GM19035 (cell line): ENCODE measurements around the gene TRMT5.

Source experiments
- ATAC-seq: cut with Tn5 transposase; IDR thresholded peaks from one replicate; pipeline ENCODE4 v1.9.1; 2021; ENCODE audit not compliant: unreplicated experiment

TRMT5 gene, protein sequence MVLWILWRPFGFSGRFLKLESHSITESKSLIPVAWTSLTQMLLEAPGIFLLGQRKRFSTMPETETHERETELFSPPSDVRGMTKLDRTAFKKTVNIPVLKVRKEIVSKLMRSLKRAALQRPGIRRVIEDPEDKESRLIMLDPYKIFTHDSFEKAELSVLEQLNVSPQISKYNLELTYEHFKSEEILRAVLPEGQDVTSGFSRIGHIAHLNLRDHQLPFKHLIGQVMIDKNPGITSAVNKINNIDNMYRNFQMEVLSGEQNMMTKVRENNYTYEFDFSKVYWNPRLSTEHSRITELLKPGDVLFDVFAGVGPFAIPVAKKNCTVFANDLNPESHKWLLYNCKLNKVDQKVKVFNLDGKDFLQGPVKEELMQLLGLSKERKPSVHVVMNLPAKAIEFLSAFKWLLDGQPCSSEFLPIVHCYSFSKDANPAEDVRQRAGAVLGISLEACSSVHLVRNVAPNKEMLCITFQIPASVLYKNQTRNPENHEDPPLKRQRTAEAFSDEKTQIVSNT

DNA sequence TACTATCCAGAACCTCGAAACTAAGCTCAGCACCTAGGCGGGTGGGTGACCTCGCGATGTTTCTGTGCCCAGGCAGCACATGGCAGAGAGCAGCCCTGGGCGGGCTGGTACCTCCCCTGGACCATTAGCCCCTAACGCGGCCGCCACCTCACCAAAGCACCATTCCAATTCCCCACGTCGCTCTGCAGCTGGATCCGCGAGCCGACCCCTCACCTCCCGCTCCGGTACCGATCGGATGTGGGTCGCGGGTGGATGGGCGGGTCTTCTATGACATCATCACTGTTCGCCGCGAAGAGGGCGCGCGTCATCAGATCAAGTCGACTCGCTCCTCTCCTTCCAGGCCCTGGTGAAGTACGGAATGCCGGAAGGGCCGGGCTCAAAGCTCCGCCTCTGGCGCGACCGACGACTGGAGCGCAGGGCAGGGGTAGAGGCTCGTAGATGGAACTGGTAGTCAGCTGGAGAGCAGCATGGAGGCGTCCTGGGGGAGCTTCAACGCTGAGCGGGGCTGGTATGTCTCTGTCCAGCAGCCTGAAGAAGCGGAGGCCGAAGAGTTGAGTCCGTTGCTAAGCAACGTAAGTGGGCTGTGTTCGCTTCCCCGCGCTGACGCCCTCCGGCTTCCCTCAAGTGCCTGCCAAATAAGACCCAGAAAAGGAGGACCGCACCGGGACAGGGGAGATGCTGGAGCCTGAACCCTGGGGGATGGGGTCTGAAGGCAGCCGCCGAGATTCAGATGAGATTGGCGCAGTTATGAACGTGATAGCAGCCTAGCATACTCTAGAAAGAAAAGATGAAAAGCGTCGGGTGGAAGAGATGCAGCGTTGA is at the start of gene TRMT5, which contains the start of gene SLC38A6:
TSS of gene TRMT5 (minus strand) at position 269 of the 822 bp plus-strand sequence. CDS start at position 163, 106 bp downstream.
TSS of gene SLC38A6 (plus strand) at position 435 of the 822 bp plus-strand sequence. CDS start at position 468, 33 bp downstream.
- peak; percentile 89 for ATAC-seq

GRCh38 chr14:61026526-61026925 is 45.6 kb upstream of the TRMT5 start:
- no peak for ATAC-seq

DNA sequence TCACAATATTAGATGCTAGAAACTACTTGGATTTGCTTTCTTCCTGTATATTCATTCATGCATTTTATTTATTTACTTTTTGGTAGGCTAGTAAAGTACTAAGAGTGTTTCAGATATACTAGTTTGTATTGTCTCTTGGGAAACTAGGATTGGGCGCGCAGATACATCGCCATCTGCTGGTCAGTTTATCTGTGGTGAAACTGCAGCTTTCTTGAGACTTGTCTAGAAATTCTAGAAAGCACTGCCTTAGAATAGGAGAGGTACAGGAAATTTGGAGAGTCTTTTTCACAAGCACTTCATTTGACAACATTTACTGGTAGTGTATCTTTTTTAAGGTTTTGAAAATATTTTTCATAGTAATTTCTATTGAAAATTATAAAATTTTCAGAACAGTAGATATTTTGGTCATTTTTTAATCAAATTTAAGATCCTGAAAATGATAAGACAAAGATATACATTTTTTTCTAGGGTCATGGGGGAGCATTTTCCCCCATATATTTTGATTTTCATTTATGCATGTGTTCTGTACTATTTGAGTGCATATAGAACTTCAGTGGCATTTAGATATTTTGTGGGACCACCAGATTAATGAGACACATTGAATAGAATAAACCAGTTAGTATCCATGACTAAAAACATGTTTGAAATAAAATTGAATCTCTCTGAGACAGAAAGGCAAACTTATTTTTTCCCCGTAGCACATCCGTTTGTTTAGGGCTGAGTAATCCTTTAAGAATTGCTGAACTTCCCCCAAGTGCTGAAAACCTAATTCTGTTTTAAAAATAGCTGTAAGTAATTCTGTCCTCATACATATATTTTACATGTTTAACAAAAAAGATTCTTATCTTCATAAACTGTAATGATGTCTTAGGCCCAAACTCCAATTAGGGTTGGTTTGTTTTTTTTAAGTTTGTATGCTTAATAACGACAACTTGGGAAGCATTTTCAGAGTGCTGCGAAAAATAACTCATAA is 44.7 kb upstream of the TRMT5 start:
- peak; percentile 72 for ATAC-seq

DNA sequence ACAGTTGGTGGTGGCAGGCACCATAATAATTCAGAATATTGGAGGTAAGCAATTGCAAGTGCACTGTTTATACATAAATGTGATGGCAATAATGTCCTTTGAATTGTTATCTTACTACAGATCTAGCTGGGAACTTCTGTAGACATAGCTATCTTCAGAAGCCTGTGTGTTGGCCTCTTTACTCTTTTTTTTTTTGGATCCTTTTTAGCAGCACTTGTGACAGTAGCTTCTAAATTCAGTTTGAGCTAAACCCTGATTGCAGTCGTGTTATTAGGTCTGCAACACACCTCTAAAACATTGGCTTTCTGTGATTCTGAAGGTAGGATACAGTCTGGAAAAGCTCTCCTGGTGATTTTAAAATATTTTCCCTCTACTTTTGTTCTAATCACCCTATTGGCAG is 38.7 kb upstream of the TRMT5 start:
- ATAC-seq, result no peak

DNA sequence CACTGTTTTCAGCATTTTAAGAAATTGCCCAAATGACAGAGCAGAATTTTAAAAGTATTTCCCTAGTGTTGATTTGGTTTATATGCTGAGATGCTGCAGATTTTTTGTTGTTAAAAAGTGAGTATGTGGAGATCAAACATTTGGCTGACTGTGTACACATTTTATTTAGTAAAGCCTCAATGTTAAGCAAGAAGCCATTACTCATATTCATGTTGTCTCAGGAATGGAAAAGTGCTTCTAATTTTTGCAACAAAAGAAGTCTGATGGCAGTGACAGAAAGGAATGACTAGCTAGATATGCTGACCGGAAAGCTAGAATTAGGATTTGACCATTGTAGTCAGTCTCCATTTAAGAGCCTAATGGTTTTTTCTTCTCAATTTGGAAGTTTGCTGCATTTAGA is 22.7 kb upstream of the TRMT5 start:
- ATAC-seq, result no peak

- ATAC-seq, result no peak
Measured at GRCh38 chr14:60999536-60999935, 18.7 kb upstream of the TRMT5 start.

- ATAC-seq, result no peak
Measured at GRCh38 chr14:60998617-60999016, 17.7 kb upstream of the TRMT5 start.

GRCh38 chr14:60989599-60989998 is 8.7 kb upstream of the TRMT5 start:
- no peak for ATAC-seq

GRCh38 chr14:60986500-60986899 is 5.6 kb upstream of the TRMT5 start:
- no peak for ATAC-seq

DNA sequence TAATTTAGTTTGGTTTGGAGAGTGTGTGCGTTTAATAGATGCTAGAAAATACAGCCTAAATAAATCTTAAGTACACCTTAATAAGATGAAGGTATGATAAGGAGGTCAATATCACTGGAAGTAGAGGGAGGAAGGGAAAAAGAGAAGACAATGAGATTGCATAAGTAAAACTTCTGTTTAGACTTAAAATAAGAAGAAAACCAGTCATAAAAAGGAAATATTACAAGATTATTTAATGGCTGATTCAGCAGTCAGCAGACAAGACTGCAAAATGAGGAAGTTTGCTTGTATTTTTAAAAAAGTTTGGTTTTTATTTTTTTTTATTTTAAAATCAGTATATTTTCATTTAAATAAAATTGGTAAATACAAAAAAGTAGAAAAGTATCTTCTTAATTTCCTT is 3.3 kb upstream of the TRMT5 start:
- no peak for ATAC-seq

- no peak for ATAC-seq
Measured at GRCh38 chr14:60981633-60982455, 965 bp upstream of the TRMT5 start.

GRCh38 chr14:60977847-60978246 is 3.0 kb downstream of the TRMT5 start:
- ATAC-seq, result no peak

DNA sequence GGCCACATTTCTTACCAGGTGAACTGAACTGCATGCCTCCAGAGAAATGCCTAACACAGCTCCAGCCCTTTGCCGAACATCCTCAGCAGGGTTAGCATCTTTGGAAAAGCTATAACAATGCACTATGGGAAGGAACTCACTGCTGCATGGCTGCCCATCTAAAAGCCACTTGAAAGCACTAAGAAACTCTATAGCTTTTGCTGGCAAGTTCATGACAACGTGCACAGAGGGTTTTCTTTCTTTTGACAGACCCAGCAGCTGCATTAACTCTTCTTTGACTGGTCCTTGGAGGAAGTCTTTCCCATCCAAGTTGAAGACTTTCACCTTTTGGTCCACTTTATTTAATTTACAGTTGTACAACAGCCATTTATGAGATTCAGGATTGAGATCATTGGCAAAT is 5.3 kb downstream of the TRMT5 start:
- ATAC-seq, result no peak

DNA sequence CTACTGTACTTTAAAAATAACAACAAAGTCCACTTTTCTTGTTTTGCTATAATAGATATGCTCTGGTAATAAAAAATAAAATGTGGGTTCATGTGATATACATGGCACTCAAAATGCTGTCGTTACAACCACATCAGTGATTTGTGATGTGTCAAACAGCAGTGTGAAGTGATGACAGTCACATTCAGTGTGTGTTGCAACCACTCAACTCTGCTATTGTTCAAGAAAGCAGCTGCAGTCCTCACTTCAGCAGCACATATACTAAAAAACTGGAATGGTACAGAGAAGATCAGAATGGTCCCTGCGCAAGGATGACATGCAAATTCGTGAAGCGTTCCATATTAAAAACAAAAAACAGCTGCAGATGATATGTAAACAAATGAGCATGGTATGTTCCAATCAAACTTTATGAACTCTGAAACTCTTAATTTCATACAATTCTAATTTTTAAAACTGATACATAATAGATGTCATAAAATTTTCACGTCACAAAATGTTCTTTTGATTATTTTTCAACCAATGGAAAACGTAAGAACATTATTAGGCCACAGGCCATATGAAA is 6.7 kb downstream of the TRMT5 start:
- ATAC-seq, result no peak

DNA sequence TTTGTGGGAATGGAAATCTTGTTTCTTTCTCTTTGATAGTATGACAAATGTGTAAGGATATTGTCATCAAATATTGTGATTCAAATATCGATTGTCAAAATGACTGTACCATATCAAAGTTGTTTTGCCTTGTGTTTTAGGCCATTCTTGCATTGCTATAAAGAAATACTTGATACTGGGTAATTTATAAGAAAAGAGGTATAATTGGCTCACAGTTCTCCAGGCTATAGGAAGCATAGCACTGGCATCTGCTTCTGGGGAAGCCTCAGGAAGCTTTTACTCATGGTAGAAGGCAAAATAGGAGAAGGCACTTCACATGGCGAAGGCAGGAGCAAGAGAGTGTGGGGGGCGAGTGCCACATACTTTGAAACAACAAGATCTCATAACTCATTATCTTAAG is 7.8 kb downstream of the TRMT5 start:
- ATAC-seq, result no peak

DNA sequence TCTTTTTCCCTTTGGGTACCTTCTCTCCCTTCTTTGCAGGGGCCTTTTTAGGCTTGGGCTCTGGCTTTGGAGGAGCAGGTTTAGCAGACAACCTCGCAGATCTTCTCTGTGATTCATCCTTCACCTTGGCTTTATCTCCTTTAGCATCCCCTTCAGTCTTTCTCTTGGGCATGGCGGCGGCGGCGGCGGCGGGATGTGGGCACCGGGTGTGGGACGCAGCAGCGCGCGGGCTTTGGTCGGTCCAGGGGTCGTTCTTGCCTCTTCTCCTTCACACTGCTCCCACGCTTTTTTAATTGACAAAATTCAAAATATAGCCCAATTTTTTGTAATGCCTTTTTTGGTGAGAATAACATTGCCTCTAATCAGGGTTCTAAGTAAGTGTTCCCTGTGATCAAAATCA is 8.6 kb downstream of the TRMT5 start:
- no peak for ATAC-seq

- no peak for ATAC-seq
Measured at GRCh38 chr14:60971271-60971670, 9.6 kb downstream of the TRMT5 start.

DNA sequence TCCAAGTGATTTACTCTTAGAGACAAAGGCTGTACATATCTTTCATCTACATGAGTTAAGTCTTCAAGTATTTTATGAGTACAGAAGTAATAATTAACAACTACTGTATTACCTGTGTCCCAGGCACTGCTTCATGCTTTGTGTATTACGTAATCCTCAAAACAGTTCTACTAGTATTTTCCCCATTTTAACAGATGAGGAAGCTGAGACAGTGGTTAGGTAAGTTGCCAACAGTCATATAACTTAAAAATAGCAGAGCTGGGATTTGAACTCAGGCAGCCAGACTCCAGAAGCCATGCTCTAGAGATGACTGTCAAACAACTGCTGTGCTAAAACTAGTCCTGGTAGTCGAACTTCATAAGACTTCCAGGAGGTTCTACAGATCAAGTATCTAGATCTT is 10.7 kb downstream of the TRMT5 start:
- ATAC-seq, result no peak

- ATAC-seq, result no peak
Measured at GRCh38 chr14:60968671-60969070, 12.2 kb downstream of the TRMT5 start.
